Activated naive CD8-positive, alpha-beta T cell treated with anti-CD3 and anti-CD28 coated beads, Interleukin-2, amount 50 U/mL, for 16 hours (primary cell): ENCODE measurements around the gene ELL.

Source experiments
- DNase-seq: peaks from one replicate; pipeline ENCODE4 v3.0.0-alpha.2; 2020; ENCODE audit warnings: low read depth, low spot score

ELL gene

GRCh38 chr19:18506101-18506930, 15.6 kb downstream of the ELL start:
- DNase-seq = no peak

DNA sequence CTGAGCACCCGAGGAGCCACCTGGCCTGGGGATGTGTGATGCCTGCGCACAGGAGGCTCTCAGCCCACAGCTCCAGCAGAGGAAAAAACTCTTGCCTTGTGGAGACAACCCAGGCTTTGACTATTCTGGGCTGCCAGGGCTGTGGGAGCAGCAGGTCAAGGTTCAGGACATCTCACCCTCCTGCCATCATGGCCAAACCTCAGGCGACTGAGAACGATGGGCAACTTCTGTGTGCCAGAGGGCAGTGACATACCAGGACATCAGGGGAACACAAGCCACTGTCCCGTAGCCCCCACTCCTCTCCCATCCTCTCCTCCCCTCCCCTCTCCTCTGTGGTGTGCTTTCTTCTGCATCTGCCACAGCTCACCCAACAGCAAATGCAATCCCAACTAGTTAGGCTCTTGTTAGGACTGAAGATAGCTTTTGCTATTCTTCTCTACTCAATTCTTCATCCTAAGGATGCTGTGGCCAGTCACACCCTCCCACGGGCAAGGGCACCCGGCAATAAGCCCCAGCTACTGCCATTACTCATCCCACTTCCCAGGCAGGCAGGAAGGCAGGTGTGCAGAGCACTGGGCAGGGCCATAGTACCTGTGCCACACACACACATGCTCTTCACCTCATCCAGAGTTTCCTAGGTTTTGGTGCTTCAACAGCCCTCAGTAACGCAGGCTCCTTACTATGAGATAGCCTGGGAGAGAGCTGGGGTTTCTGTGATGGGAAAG, 16.8 kb downstream of the ELL start:
- DNase-seq = no peak

GRCh38 chr19:18503971-18504885, 17.6 kb downstream of the ELL start:
- no peak for DNase-seq

DNA sequence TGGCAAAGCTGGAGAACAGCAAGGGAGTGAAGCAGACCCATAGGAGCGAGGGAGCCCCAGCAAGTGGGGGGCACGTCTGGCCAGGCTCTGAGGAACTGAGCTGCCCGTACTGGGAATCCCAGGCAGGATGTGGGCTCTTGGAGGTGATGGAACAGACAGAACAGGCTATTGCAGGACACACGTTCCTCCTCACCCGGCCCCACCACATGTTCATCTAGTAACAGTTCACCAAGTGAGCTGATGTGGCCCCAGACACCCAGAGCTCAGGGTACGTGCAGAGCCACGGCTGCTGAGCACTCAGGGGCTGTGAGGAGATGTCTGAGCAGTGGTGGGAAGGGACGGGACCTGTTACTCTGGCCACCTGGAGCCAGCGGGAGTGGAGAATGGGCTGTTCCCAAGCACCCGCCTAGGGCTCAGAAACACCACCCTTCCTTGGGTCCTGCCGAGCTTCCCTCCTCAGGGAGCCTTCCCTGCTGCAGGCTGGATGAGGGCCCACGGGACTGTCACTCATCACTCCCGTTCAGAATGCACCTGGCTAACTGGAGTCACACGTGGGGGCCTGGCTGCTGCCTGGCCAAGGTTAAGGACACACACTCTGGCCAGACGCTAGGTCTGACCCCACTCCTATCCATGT, 18.4 kb downstream of the ELL start:
- no peak for DNase-seq

- no peak for DNase-seq
These were observed 19.1 kb downstream of the ELL start for GRCh38 chr19:18502638-18503294.

- no peak for DNase-seq
These were observed 19.6 kb downstream of the ELL start for GRCh38 chr19:18502246-18502637.

DNA sequence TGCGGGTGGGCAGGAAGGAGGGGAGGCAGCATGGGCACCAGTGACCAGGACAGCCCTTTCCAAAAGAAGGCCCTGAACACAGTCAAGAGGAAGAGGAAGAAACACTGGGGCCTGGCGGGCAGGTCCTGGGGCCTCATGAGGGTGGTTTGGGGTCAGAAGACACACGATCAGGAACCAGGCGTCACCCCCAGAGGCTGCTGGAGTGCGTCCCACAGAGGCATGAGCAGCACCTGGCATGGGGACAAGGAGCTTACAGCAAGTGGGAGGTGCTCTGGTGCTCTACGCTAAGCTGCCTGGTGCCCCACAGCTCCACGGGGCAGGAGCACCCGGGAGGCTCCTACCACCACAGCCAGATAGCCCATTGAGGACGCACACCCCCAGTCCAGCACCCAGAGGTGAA, 20.0 kb downstream of the ELL start:
- DNase-seq = no peak

DNA sequence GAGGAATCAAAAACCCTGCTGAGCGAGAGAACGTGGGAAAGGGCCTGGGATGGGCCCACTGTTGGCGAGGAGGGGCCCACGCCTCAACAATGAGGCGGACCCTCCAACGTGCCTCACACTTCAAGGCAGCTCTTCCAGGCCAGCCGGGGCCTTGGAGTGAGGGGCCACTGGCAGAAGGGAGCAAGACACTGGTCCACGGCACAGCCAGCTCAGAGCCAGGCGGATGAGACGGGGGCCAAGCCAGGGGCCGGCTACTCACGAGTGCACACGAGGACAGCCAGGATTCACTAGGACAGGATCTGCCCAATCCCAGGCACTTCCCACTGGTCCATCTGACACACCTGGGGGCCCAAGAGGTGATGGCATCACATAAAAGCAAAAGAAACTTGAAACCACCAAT, 20.5 kb downstream of the ELL start:
- DNase-seq = no peak

- DNase-seq = no peak
These were observed 21.1 kb downstream of the ELL start for GRCh38 chr19:18500799-18501198.

- DNase-seq = no peak
These were observed 21.5 kb downstream of the ELL start for GRCh38 chr19:18500376-18500775.

DNA sequence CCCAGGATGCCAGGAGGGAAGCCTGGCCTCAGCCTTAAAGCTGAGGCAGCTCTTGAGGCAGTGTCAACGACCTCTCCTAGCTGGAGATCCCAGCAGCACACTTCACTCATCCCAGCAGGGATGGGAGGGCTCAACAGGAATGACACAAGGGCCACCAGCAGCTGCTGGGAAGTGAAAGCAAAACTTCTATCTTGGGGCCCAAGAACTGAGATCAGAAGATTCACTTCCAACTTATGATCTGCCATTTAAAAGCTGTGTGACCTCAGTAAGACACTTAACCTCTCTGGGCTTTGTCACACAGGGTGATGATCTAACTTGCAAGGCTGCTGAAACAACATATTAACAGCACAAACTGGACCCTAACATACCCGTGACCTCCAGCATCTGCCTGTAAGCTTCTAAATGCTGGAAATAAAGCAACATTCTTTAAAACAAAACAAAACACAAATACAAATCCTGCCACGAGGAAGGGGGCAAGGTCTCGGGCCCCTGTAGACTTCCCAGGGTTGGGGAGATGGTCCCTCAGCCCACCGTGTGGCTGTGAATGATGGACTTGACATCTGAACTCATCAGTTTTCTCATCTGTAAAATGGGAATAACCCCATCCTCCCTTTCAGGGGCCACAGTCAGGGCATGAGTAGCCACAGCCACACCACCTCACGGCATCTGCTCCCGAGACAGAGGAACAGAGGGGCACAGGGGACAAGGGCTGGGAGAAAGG, 22.7 kb downstream of the ELL start:
- no peak for DNase-seq

GRCh38 chr19:18496980-18497256, 25.0 kb downstream of the ELL start:
- DNase-seq = no peak

- DNase-seq = no peak
These were observed 25.5 kb downstream of the ELL start for GRCh38 chr19:18496167-18496979.

DNA sequence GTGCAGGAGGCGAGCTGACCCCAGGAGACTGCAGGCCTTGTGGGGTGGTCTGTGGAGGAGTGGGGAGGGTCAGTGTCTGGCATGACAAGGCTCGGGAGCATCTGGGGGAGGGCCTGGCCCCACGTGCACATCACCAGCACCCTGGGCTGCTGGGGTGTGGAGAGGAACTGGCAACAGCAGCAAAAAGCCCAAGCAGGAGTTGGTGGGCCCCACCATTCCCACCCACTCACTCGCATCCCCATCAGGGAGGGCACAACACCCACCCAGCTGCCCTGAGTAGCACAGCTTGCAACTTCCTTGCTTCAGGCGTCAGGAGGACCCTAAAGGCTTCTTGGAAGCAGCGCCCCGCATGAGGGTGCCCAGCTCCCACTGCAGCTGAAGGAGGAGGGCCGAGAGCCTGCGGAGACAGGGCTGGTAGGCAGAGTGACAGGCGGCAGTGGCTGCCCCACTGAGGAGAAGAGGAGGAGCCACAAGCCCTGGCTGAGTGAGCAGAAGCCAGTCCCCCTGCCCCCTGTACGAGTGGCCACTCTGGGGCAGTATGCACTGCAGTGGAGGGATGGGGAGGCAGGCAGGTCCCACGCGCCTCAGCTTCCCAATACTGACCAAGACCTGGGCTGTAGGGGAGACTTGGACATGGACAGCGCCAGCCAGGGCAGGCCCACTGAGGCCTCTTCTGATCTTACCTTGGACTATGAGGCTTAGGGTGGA, 26.5 kb downstream of the ELL start:
- DNase-seq = no peak

DNA sequence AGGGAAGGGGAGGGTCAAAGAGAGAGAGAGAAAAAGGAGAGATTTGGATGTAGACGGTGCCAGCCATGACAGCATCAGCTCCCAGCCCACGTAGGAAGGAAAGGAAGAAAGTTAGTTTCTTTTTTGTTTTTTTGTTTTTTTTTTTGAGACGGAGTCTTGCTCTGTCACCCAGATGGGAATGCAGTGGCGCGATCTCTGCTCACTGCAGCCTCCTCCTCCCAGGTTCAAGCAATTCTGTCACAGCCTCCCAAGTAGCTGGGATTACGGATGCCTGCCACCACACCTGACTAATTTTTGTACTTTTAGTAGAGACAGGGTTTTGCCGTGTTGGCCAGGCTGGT, 27.6 kb downstream of the ELL start:
- no peak for DNase-seq

GRCh38 chr19:18493440-18494266, 28.2 kb downstream of the ELL start:
- no peak for DNase-seq

- DNase-seq = no peak
These were observed 29.6 kb downstream of the ELL start for GRCh38 chr19:18491995-18492953.
